Gastroesophageal sphincter (tissue), 4 donors: Measurements from ENCODE around the gene SPINT2. TPM values are rescaled to one million over a fixed set of nuclear protein-coding genes. Genes with fewer than 3 reads are reported as not detected.

Experiments
- ATAC-seq: fragments of 150-250 bp; one replicate; pipeline ENCODE4 v1.9.1; 2016; ENCODE audit warnings: mild to moderate bottlenecking, moderate library complexity
- H3K27ac ChIP-seq, 4 donors: fragments of 200-600 bp; sonication (generic) in 3 of 4; 1 replicate in 3 of 4; 2 replicates in 1 of 4; pipeline ENCODE4 v1.5.1; 2016 to 2019
- H3K27me3 ChIP-seq: fragments of 200-600 bp; sonication (generic); one replicate; pipeline ENCODE4 v1.5.1; 2019
- H3K36me3 ChIP-seq, 2 donors: fragments of 200-600 bp; sonication (generic); one replicate each; pipeline ENCODE4 v1.5.1; 2019; ENCODE audit warnings: control low read depth in 1 of 2
- H3K4me1 ChIP-seq, 3 donors: fragments of 200-600 bp; sonication (generic); 1 replicate in 2 of 3; 2 replicates in 1 of 3; pipeline ENCODE4 v1.5.1; 2016 to 2019; ENCODE audit warnings: control low read depth in 2 of 3
- H3K4me3 ChIP-seq, 2 donors: fragments of 200-600 bp; sonication (generic); one replicate each; pipeline ENCODE4 v1.5.1; 2019; ENCODE audit warnings: mild to moderate bottlenecking in 1 of 2, moderate library complexity in 1 of 2
- H3K9me3 ChIP-seq, 3 donors: fragments of 200-600 bp; sonication (generic); one replicate each; pipeline ENCODE4 v1.5.1; 2017 to 2019; ENCODE audit warnings: control low read depth in 2 of 3
- CTCF ChIP-seq, 4 experiments: fragments of 200-600 bp in 2 of 4; fragments of 450-650 bp in 2 of 4; sonication (generic) in 1 of 4; IDR thresholded peaks; one replicate each; pipeline ENCODE4 v1.5.1; 2017 to 2019; ENCODE audit warnings: antibody characterized with exemption in 4 of 4, mild to moderate bottlenecking in 2 of 4, moderate library complexity in 2 of 4
- EP300 ChIP-seq: sonication (generic); formaldehyde crosslinking; IDR thresholded peaks from one replicate; pipeline ENCODE4 v1.6.1; 2017; ENCODE audit warnings: antibody characterized with exemption, mild to moderate bottlenecking
- POLR2A ChIP-seq, 2 donors: fragments of 450-650 bp; IDR thresholded peaks; one replicate each; pipeline ENCODE4 v1.6.1; 2017; ENCODE audit warnings: antibody characterized with exemption in 2 of 2, mild to moderate bottlenecking in 2 of 2, moderate library complexity in 1 of 2
- POLR2AphosphoS5 ChIP-seq: sonication (generic); formaldehyde crosslinking; IDR thresholded peaks from one replicate; pipeline ENCODE4 v1.6.1; 2017; ENCODE audit warnings: antibody characterized with exemption
- WGBS, 2 donors: methylation state at CpG; one replicate each; pipeline ENCODE4 v1.1.5; 2018; ENCODE audit warnings: low coverage in 1 of 2; 5-methylcytosine and 5-hydroxymethylcytosine counted together
- total RNA-seq, 4 donors: library from RNA; depleted of rRNA; stranded (reverse); fragments of >200 nt; gene quantifications; one replicate each; pipeline ENCODE4 v1.1.0, GENCODE V29; 2016

SPINT2 gene
- total RNA-seq, 4 donors from 2014 or later, result 2.1 to 51.7 (median 10.9) TPM

- H3K27me3 ChIP-seq, result peaks cover 15% of the 10 kb centered on the region
- no peak for ATAC-seq
- no peaks in the 10 kb centered on the region for H3K9me3 ChIP-seq
- TF ChIP-seq CTCF (IDR thresholded peaks at IDR 0.05), result no peak
- TF ChIP-seq POLR2A (IDR thresholded peaks at IDR 0.05), result no peak
- TF ChIP-seq POLR2AphosphoS5, result no peak
- no peak for TF ChIP-seq EP300
- peaks cover 0 to 17% of the 10 kb centered on the region in 2 donors for H3K36me3 ChIP-seq
- H3K27ac ChIP-seq, result peak overlapping the region in 3 of 4 donors; percentile 77 to 82 (median 77)
- H3K4me3 ChIP-seq, result peak overlapping the region in 1 of 2 donors; percentile 74
- WGBS, 2 donors, result 87% methylated on average over 3 of the region's 3 CpGs; no CpG with 5 or more reads in 1 of the 2 donors
- peaks cover 0 to 52% (median 19%) of the 10 kb centered on the region in 3 donors for H3K4me1 ChIP-seq
Observed at GRCh38 chr19:38320969-38321339, 56.6 kb downstream of the SPINT2 start.

- H3K27me3 ChIP-seq, result peaks cover 15% of the 10 kb centered on the region
- TF ChIP-seq POLR2AphosphoS5, result peak; percentile 86
- no peak for TF ChIP-seq CTCF (IDR thresholded peaks at IDR 0.05)
- no peak for TF ChIP-seq EP300
- no peak for TF ChIP-seq POLR2A (IDR thresholded peaks at IDR 0.05)
- H3K4me3 ChIP-seq, result peak overlapping the region in 1 of 2 donors; percentile 74
- peaks cover 0 to 24% of the 10 kb centered on the region in 2 donors for H3K36me3 ChIP-seq
- no peaks in the 10 kb centered on the region for H3K9me3 ChIP-seq
- WGBS, 2 donors, result 28 to 44% methylated on average over 2 to 6 of the region's 11 CpGs
- H3K4me1 ChIP-seq, result peaks cover 0 to 45% (median 19%) of the 10 kb centered on the region in 3 donors
- peak overlapping the region; percentile 6 to 82 (median 77) for H3K27ac ChIP-seq
- ATAC-seq, result peak; percentile 80
Observed at GRCh38 chr19:38321646-38322196, 57.3 kb downstream of the SPINT2 start.

- H3K9me3 ChIP-seq, result no peaks in the 10 kb centered on the region
- no peak for ATAC-seq
- no peak overlapping the region for H3K27ac ChIP-seq
- H3K27me3 ChIP-seq, result peaks cover 15% of the 10 kb centered on the region
- peaks cover 0 to 40% of the 10 kb centered on the region in 2 donors for H3K36me3 ChIP-seq
- H3K4me1 ChIP-seq, result peaks cover 0 to 42% (median 19%) of the 10 kb centered on the region in 3 donors
- no peak overlapping the region for H3K4me3 ChIP-seq
- TF ChIP-seq POLR2A (IDR thresholded peaks at IDR 0.05), result no peak
- TF ChIP-seq CTCF (IDR thresholded peaks at IDR 0.05), result no peak
- TF ChIP-seq POLR2AphosphoS5, result no peak
- no peak for TF ChIP-seq EP300
- WGBS, 2 donors, result 64 to 100% methylated on average over 1 to 7 of the region's 7 CpGs
Observed at GRCh38 chr19:38323291-38323690, 58.9 kb downstream of the SPINT2 start.

- ATAC-seq, result no peak
- Histone ChIP-seq H3K4me1 (peaks cover 0 to 31% (median 13%) of the 10 kb centered on the region in 3 donors), H3K27ac (no peak overlapping the region), H3K36me3 (peaks cover 0 to 41% of the 10 kb centered on the region in 2 donors), H3K27me3 (peaks cover 11% of the 10 kb centered on the region), H3K9me3 (no peaks in the 10 kb centered on the region), H3K4me3 (no peak overlapping the region)
- TF ChIP-seq EP300 (no peak), POLR2AphosphoS5 (no peak), CTCF (IDR thresholded peaks at IDR 0.05) (no peak), POLR2A (IDR thresholded peaks at IDR 0.05) (no peak)
- 93% methylated on average over 2 of the region's 4 CpGs; no CpG with 5 or more reads in 1 of the 2 donors for WGBS, 2 donors
Observed at GRCh38 chr19:38324431-38324830, 60.1 kb downstream of the SPINT2 start.

- Histone ChIP-seq H3K4me3 (no peak overlapping the region), H3K27ac (no peak overlapping the region), H3K27me3 (no peaks in the 10 kb centered on the region), H3K36me3 (peaks cover 0 to 41% of the 10 kb centered on the region in 2 donors), H3K4me1 (peaks cover 0 to 9% (median 4%) of the 10 kb centered on the region in 3 donors), H3K9me3 (no peaks in the 10 kb centered on the region)
- no peak for ATAC-seq
- TF ChIP-seq CTCF (IDR thresholded peaks at IDR 0.05), result no peak
- TF ChIP-seq POLR2A (IDR thresholded peaks at IDR 0.05), result no peak
- no peak for TF ChIP-seq POLR2AphosphoS5
- TF ChIP-seq EP300, result no peak
- WGBS, 2 donors, result 83% methylated on average over 6 of the region's 22 CpGs; no CpG with 5 or more reads in 1 of the 2 donors
Observed at GRCh38 chr19:38326591-38326990, 62.2 kb downstream of the SPINT2 start.
